H1 (cell line): ENCODE measurements around the gene NXN. TPM values are rescaled to one million over a fixed set of nuclear protein-coding genes. Genes with fewer than 3 reads are reported as not detected.

Source experiments
- CTCF ChIA-PET: fragments of 300-600 bp; sonication (Branson Sonifier 250); formaldehyde crosslinking; loops from one replicate; lab custom pipeline; 2021; ENCODE audit not compliant: partially characterized antibody; lab: Charles Lee
- POLR2A ChIA-PET: fragments of 300-600 bp; sonication (Branson Sonifier 250); formaldehyde crosslinking; loops from one replicate; lab custom pipeline; 2021; ENCODE audit warnings: inconsistent platforms; ENCODE audit not compliant: partially characterized antibody; lab: Charles Lee
- DNase-seq, 2 experiments: peaks; one replicate each; pipeline versions ENCODE4 v3.0.0 to v3.0.0-alpha.2; 2010 to 2022; ENCODE audit warnings: low spot score in 2 of 2, low read depth in 1 of 2, mixed read lengths in 1 of 2
- FAIRE-seq: peaks from 2 replicates; lab custom pipeline; 2011; peaks lifted over from hg19 to GRCh38; lab: Jason Lieb, UNC
- H2AFZ ChIP-seq: 2 replicates; pipeline ENCODE4 v1.8.1; 2012; ENCODE audit warnings: low read length, inconsistent platforms
- H2AK5ac ChIP-seq: 2 replicates; pipeline ENCODE4 v1.6.1; 2013; ENCODE audit warnings: low read depth, low read length
- H2BK120ac ChIP-seq: replicated peaks from 2 replicates; pipeline ENCODE3; 2013; ENCODE audit warnings: low read depth, low read length, inconsistent platforms
- H2BK12ac ChIP-seq: 2 replicates; pipeline ENCODE4 v1.6.1; 2013; ENCODE audit warnings: low read depth, low read length
- H2BK15ac ChIP-seq: 2 replicates; pipeline ENCODE4 v1.6.1; 2013; ENCODE audit warnings: low read length
- H2BK20ac ChIP-seq: 2 replicates; pipeline ENCODE4 v1.6.1; 2013; ENCODE audit warnings: low read length
- H2BK5ac ChIP-seq: 2 replicates; pipeline ENCODE4 v1.6.1; 2013; ENCODE audit warnings: low read depth, low read length
- H3K14ac ChIP-seq: 2 replicates; pipeline ENCODE4 v1.6.1; 2013; ENCODE audit warnings: inconsistent platforms; ENCODE audit not compliant: insufficient read length
- H3K18ac ChIP-seq: 2 replicates; pipeline ENCODE4 v1.6.1; 2013; ENCODE audit warnings: low read length; ENCODE audit errors: extremely low read depth
- H3K23ac ChIP-seq: 2 replicates; pipeline ENCODE4 v1.6.1; 2013; ENCODE audit warnings: inconsistent platforms; ENCODE audit not compliant: insufficient read length
- H3K23me2 ChIP-seq: 2 replicates; pipeline ENCODE4 v1.6.1; 2013; ENCODE audit warnings: low read depth, low read length
- H3K27ac ChIP-seq: 2 replicates; pipeline ENCODE4 v1.6.1; 2011; ENCODE audit warnings: low read depth, low read length, inconsistent platforms
- H3K27me3 ChIP-seq, 4 experiments: replicated peaks in 1 of 4; 1 replicate in 1 of 4; 2 replicates in 3 of 4; pipeline versions ENCODE4 v1.6.1 to v1.8.1; 2011 to 2013; ENCODE audit warnings: low read length in 3 of 4, mild to moderate bottlenecking in 3 of 4, inconsistent platforms in 2 of 4, mixed read lengths in 2 of 4, moderate library complexity in 1 of 4; ENCODE audit not compliant: control insufficient read depth in 3 of 4, insufficient read depth in 3 of 4; ENCODE audit errors: extremely low read depth in 1 of 4
- H3K36me3 ChIP-seq, 4 experiments: 2 replicates each; pipeline versions ENCODE4 v1.6.1 to v1.8.1; 2011 to 2013; ENCODE audit warnings: mild to moderate bottlenecking in 4 of 4, low read length in 3 of 4, moderate library complexity in 2 of 4, control low read depth in 1 of 4, inconsistent platforms in 1 of 4; ENCODE audit not compliant: insufficient read depth in 4 of 4, control insufficient read depth in 2 of 4
- H3K4ac ChIP-seq: replicated peaks from 2 replicates; pipeline ENCODE3; 2013; ENCODE audit warnings: low read length, low read depth, mixed read lengths, inconsistent platforms; ENCODE audit not compliant: insufficient read length
- H3K4me1 ChIP-seq, 4 experiments: replicated peaks in 1 of 4; 1 replicate in 1 of 4; 2 replicates in 3 of 4; pipeline versions ENCODE4 v1.6.1 to v1.8.1; 2011 to 2013; ENCODE audit warnings: low read length in 3 of 4, inconsistent platforms in 2 of 4, mixed read lengths in 1 of 4; ENCODE audit not compliant: insufficient read depth in 4 of 4, control insufficient read depth in 3 of 4
- H3K4me2 ChIP-seq, 2 experiments: 2 replicates each; pipeline versions ENCODE4 v1.6.1 to v1.8.1; 2011 to 2013; ENCODE audit warnings: low read depth in 2 of 2, low read length in 2 of 2, control low read depth in 1 of 2, inconsistent platforms in 1 of 2, mild to moderate bottlenecking in 1 of 2; ENCODE audit not compliant: insufficient read depth in 1 of 2
- H3K4me3 ChIP-seq, 4 experiments: fragments of 200-600, 300-600 bp in 1 of 4; sonication (generic), shearing (Covaris generic), sonication (Bioruptor Twin) in 1 of 4; 2 replicates each; pipeline versions ENCODE4 v1.5.1 to v1.8.1; 2011 to 2016; ENCODE audit warnings: low read length in 4 of 4, low read depth in 3 of 4, control low read depth in 2 of 4, inconsistent platforms in 2 of 4, mild to moderate bottlenecking in 2 of 4, mixed read lengths in 1 of 4, moderate library complexity in 1 of 4; ENCODE audit not compliant: insufficient read depth in 2 of 4; ENCODE audit errors: extremely low read depth in 1 of 4
- H3K56ac ChIP-seq: replicated peaks from 2 replicates; pipeline ENCODE3; 2013; ENCODE audit warnings: low read depth, mild to moderate bottlenecking, mixed read lengths, low read length, inconsistent platforms; ENCODE audit not compliant: insufficient read length
- H3K79me1 ChIP-seq: 2 replicates; pipeline ENCODE4 v1.6.1; 2013; ENCODE audit warnings: low read depth, low read length, control low read depth
- H3K79me2 ChIP-seq, 2 experiments: 2 replicates each; pipeline versions ENCODE4 v1.6.1 to v1.8.1; 2012 to 2013; ENCODE audit warnings: low read length in 2 of 2, mild to moderate bottlenecking in 2 of 2, inconsistent platforms in 1 of 2; ENCODE audit not compliant: insufficient read depth in 2 of 2, control insufficient read depth in 1 of 2
- H3K9ac ChIP-seq, 4 experiments: replicated peaks in 1 of 4; 1 replicate in 1 of 4; 2 replicates in 3 of 4; pipeline versions ENCODE4 v1.6.1 to v1.8.1; 2011 to 2013; ENCODE audit warnings: low read depth in 3 of 4, low read length in 3 of 4, control low read depth in 2 of 4, mild to moderate bottlenecking in 2 of 4, moderate library complexity in 2 of 4, inconsistent platforms in 1 of 4; ENCODE audit errors: extremely low read depth in 1 of 4
- H3K9me3 ChIP-seq, 2 experiments: 2 replicates each; pipeline versions ENCODE4 v1.6.1 to v1.8.1; 2012 to 2013; ENCODE audit warnings: mild to moderate bottlenecking in 2 of 2, moderate library complexity in 2 of 2, control low read depth in 1 of 2, inconsistent platforms in 1 of 2, low read depth in 1 of 2, low read length in 1 of 2, mixed read lengths in 1 of 2; ENCODE audit not compliant: insufficient read depth in 2 of 2
- H4K20me1 ChIP-seq, 2 experiments: replicated peaks in 1 of 2; 2 replicates each; pipeline versions ENCODE3 to v1.8.1; 2011 to 2013; ENCODE audit warnings: inconsistent platforms in 2 of 2, low read length in 2 of 2, mild to moderate bottlenecking in 1 of 2; ENCODE audit not compliant: insufficient read depth in 2 of 2, control insufficient read depth in 1 of 2
- H4K5ac ChIP-seq: 2 replicates; pipeline ENCODE4 v1.6.1; 2013; ENCODE audit warnings: low read length, low read depth, mixed read lengths, inconsistent platforms; ENCODE audit not compliant: insufficient read length
- H4K8ac ChIP-seq: 2 replicates; pipeline ENCODE4 v1.8.0; 2013; ENCODE audit warnings: mild to moderate bottlenecking, moderate library complexity, low read length, inconsistent platforms; ENCODE audit not compliant: insufficient read depth; ENCODE audit errors: extremely low read depth
- H4K91ac ChIP-seq: replicated peaks from 2 replicates; pipeline ENCODE3; 2013; ENCODE audit warnings: low read length, mixed read lengths, inconsistent platforms; ENCODE audit not compliant: insufficient read length
- GABPA ChIP-seq: IDR thresholded peaks from 2 replicates; pipeline ENCODE4 v1.6.1; 2011; ENCODE audit warnings: mild to moderate bottlenecking, low read length, moderate library complexity, borderline replicate concordance; ENCODE audit not compliant: insufficient read depth
- NANOG ChIP-seq: IDR thresholded peaks from 2 replicates; pipeline ENCODE4 v1.6.1; 2011; ENCODE audit warnings: low read length, low read depth, mild to moderate bottlenecking, inconsistent platforms; ENCODE audit not compliant: insufficient read depth, poor library complexity, severe bottlenecking
- TAF1 ChIP-seq: IDR thresholded peaks from 2 replicates; pipeline ENCODE4 v1.6.1; 2011; ENCODE audit warnings: mild to moderate bottlenecking, low read depth, low read length
- TBP ChIP-seq: IDR thresholded peaks from 2 replicates; pipeline ENCODE4 v1.6.1; 2011; ENCODE audit warnings: low read depth, low read length, improper control_type of control experiment
- TCF12 ChIP-seq: IDR thresholded peaks from 2 replicates; pipeline ENCODE4 v1.6.1; 2011; ENCODE audit warnings: low read depth, mild to moderate bottlenecking, low read length
- WGBS, 2 experiments: shearing (Covaris generic) in 1 of 2; methylation state at CpG; one replicate each; pipeline versions ENCODE4 v1.1.6 to v1.1.7; 2013 to 2015; ENCODE audit warnings: low lambda C conversion rate in 2 of 2, mixed read lengths in 2 of 2, inconsistent platforms in 1 of 2, low coverage in 1 of 2, missing lambda C conversion rate in 1 of 2; ENCODE audit not compliant: insufficient replicate concordance in 2 of 2, insufficient coverage in 1 of 2, insufficient read length in 1 of 2; ENCODE audit errors: extremely low coverage in 1 of 2, missing lambda C conversion rate in 1 of 2; 5-methylcytosine and 5-hydroxymethylcytosine counted together
- polyA plus RNA-seq, 7 experiments: library from polyadenylated mRNA; depleted of rRNA in 3 of 7; stranded (reverse) in 5 of 7; unstranded in 2 of 7; fragments of >200 nt in 5 of 7; fragments of 200-250 nt in 2 of 7; gene quantifications; 1 replicate in 5 of 7; 2 replicates in 1 of 7; 4 replicates in 1 of 7; pipeline versions ENCODE4 v1.2.1 to v1.2.3, GENCODE V29; 2011 to 2013; ENCODE audit warnings: missing spikeins in 2 of 7, mixed read lengths in 2 of 7
- total RNA-seq: library from RNA; stranded (reverse); fragmentation: NEBNext Ultra II Directional; extraction: Animal tissue kit (Norgen Biotek cat#: 25700); gene quantifications from 2 replicates; pipeline ENCODE4 v1.2.1, GENCODE V29; 2021

NXN gene
- total and polyA plus RNA-seq, 2 of the 8 experiments (the other 6 are each of a cell fraction or from before 2014, with no cell fraction given), result 94.1 to 107 TPM

GRCh38 chr17:1018547-1018946, 39.0 kb upstream of the NXN start:
- Histone ChIP-seq H3K23ac (no peak overlapping the region), H3K4me1 (no peaks in the 10 kb centered on the region), H2BK120ac (no peak overlapping the region), H3K27ac (no peak overlapping the region), H2BK20ac (no peak overlapping the region), H4K5ac (no peak overlapping the region), H4K91ac (no peak overlapping the region), H3K4me2 (no peak overlapping the region), H2AFZ (no peak overlapping the region), H3K27me3 (no peaks in the 10 kb centered on the region), H3K36me3 (no peaks in the 10 kb centered on the region), H3K4ac (no peak overlapping the region), H2BK15ac (no peak overlapping the region), H3K4me3 (no peak overlapping the region), H3K18ac (no peak overlapping the region), H2BK5ac (no peak overlapping the region), H3K23me2 (no peaks in the 10 kb centered on the region)
- 91% methylated on average over 10 of the region's 11 CpGs; no CpG with 5 or more reads in 1 of the 2 experiments for WGBS, 2 experiments
- DNase-seq, result no peak
- TF ChIP-seq GABPA, result no peak
- TF ChIP-seq TCF12, result no peak
- TF ChIP-seq TAF1, result no peak
- TF ChIP-seq TBP, result no peak
- no peak for TF ChIP-seq NANOG
- TF ChIP-seq, all 59 proteins: peak for 0
- H3K56ac ChIP-seq, result no peak overlapping the region
- H4K20me1 ChIP-seq, result peaks cover 0 to 2% of the 10 kb centered on the region in 2 experiments
- H2AK5ac ChIP-seq, result no peak overlapping the region
- no peaks in the 10 kb centered on the region for H3K79me1 ChIP-seq
- no peaks in the 10 kb centered on the region for H3K9me3 ChIP-seq
- no peak for FAIRE-seq
- CTCF ChIA-PET, result interaction anchor here (1.0 to 4.7 kb wide), 5 partner anchors 10 to 39 kb away, joined by 3 to 29 read pairs (median 4); partner anchors contain the start of gene TIMM22
- H2BK12ac ChIP-seq, result no peak overlapping the region
- POLR2A ChIA-PET, result interaction anchor here (1.0 to 1.3 kb wide), 2 partner anchors 9 to 19 kb away, joined by 3 read pairs; no protein-coding TSS in a partner anchor
- H4K8ac ChIP-seq, result no peak overlapping the region
- no peak overlapping the region for H3K9ac ChIP-seq
- H3K79me2 ChIP-seq, result no peaks in the 10 kb centered on the region
- H3K14ac ChIP-seq, result no peak overlapping the region
